Liver (tissue), 9 donors: ENCODE measurements around the gene C11orf68. TPM values are rescaled to one million over a fixed set of nuclear protein-coding genes. Genes with fewer than 3 reads are reported as not detected.

Source experiments
- DNase-seq: peaks from one replicate; pipeline ENCODE4 v3.0.0-alpha.2; 2017; ENCODE audit warnings: low spot score
- H3K27ac ChIP-seq, 2 donors: one replicate each; pipeline ENCODE4 v1.7.0; 2013; ENCODE audit warnings: inconsistent platforms in 2 of 2, low read length in 2 of 2, control low read depth in 1 of 2, low read depth in 1 of 2, mild to moderate bottlenecking in 1 of 2
- H3K27me3 ChIP-seq, 4 donors: one replicate each; pipeline versions ENCODE4 v1.6.1 to v1.7.0; 2013; ENCODE audit warnings: low read length in 3 of 4, inconsistent platforms in 1 of 4, mild to moderate bottlenecking in 1 of 4, moderate library complexity in 1 of 4; ENCODE audit not compliant: control insufficient read depth in 4 of 4, insufficient read depth in 4 of 4
- H3K36me3 ChIP-seq, 4 donors: one replicate each; pipeline versions ENCODE4 v1.6.1 to v1.7.0; 2013; ENCODE audit warnings: low read length in 3 of 4, mild to moderate bottlenecking in 3 of 4, low read depth in 1 of 4, moderate library complexity in 1 of 4; ENCODE audit not compliant: control insufficient read depth in 4 of 4, insufficient read depth in 3 of 4
- H3K4me1 ChIP-seq, 4 donors: one replicate each; pipeline versions ENCODE4 v1.6.1 to v1.7.0; 2013; ENCODE audit warnings: low read length in 3 of 4, mild to moderate bottlenecking in 3 of 4, moderate library complexity in 1 of 4; ENCODE audit not compliant: control insufficient read depth in 4 of 4, insufficient read depth in 4 of 4
- H3K4me3 ChIP-seq, 3 donors: one replicate each; pipeline versions ENCODE4 v1.6.1 to v1.7.0; 2013; ENCODE audit warnings: low read length in 3 of 3, control low read depth in 1 of 3, low read depth in 1 of 3, mild to moderate bottlenecking in 1 of 3
- H3K9ac ChIP-seq, 2 donors: one replicate each; pipeline ENCODE4 v1.7.0; 2013; ENCODE audit warnings: low read length in 2 of 2, mild to moderate bottlenecking in 2 of 2, moderate library complexity in 2 of 2, control low read depth in 1 of 2, low read depth in 1 of 2
- H3K9me3 ChIP-seq, 4 donors: one replicate each; pipeline versions ENCODE4 v1.6.1 to v1.7.0; 2013; ENCODE audit warnings: low read length in 3 of 4; ENCODE audit not compliant: control insufficient read depth in 4 of 4
- ATF3 ChIP-seq: IDR thresholded peaks from 2 replicates; pipeline ENCODE4 v1.6.1; 2016; ENCODE audit warnings: antibody characterized with exemption
- CTCF ChIP-seq: fragments of 150-350 bp; IDR thresholded peaks from 2 replicates; pipeline ENCODE4 v1.5.1; 2017; ENCODE audit warnings: improper control_type of control experiment, low read depth, low read length; ENCODE audit not compliant: missing input control
- EGR1 ChIP-seq, 2 donors: IDR thresholded peaks; 2 replicates each; pipeline ENCODE4 v1.6.1; 2016 to 2018; ENCODE audit warnings: antibody characterized with exemption in 2 of 2, low read depth in 2 of 2
- FOXA2 ChIP-seq: IDR thresholded peaks from 2 replicates; pipeline ENCODE4 v1.6.1; 2016; ENCODE audit warnings: antibody characterized with exemption
- GABPA ChIP-seq, 2 donors: IDR thresholded peaks in 1 of 2; conservative IDR thresholded peaks in 1 of 2; 2 replicates each; pipeline ENCODE4 v1.6.1; 2016; ENCODE audit warnings: antibody characterized with exemption in 2 of 2, mild to moderate bottlenecking in 1 of 2, moderate library complexity in 1 of 2
- HNF4A ChIP-seq, 2 donors: conservative IDR thresholded peaks; 2 replicates each; pipeline ENCODE4 v1.6.1; 2016; ENCODE audit warnings: antibody characterized with exemption in 2 of 2, mild to moderate bottlenecking in 2 of 2
- JUND ChIP-seq, 2 donors: IDR thresholded peaks; 2 replicates each; pipeline ENCODE4 v1.6.1; 2016; ENCODE audit warnings: antibody characterized with exemption in 2 of 2
- MAX ChIP-seq: IDR thresholded peaks from 2 replicates; pipeline ENCODE4 v1.6.1; 2016; ENCODE audit warnings: antibody characterized with exemption
- NR2F2 ChIP-seq: IDR thresholded peaks from 2 replicates; pipeline ENCODE4 v1.6.1; 2016; ENCODE audit warnings: antibody characterized with exemption
- RAD21 ChIP-seq, 2 donors: IDR thresholded peaks; 2 replicates each; pipeline ENCODE4 v1.6.1; 2016; ENCODE audit warnings: antibody characterized with exemption in 2 of 2, mild to moderate bottlenecking in 2 of 2
- RXRA ChIP-seq, 2 donors: IDR thresholded peaks; 2 replicates each; pipeline ENCODE4 v1.6.1; 2017 to 2018; ENCODE audit warnings: antibody characterized with exemption in 2 of 2, mild to moderate bottlenecking in 1 of 2
- SP1 ChIP-seq: IDR thresholded peaks from 2 replicates; pipeline ENCODE4 v1.6.1; 2018; ENCODE audit warnings: antibody characterized with exemption, mild to moderate bottlenecking
- TAF1 ChIP-seq: conservative IDR thresholded peaks from 2 replicates; pipeline ENCODE4 v1.6.1; 2016; ENCODE audit warnings: antibody characterized with exemption, mild to moderate bottlenecking
- YY1 ChIP-seq: IDR thresholded peaks from 2 replicates; pipeline ENCODE4 v1.6.1; 2016; ENCODE audit warnings: antibody characterized with exemption, mild to moderate bottlenecking
- WGBS: extraction: QIAGEN DNeasy Blood & Tissue Kit; methylation state at CpG from one replicate; pipeline ENCODE4 v1.1.7; 2013; 5-methylcytosine and 5-hydroxymethylcytosine counted together
- polyA plus RNA-seq, 2 donors: library from polyadenylated mRNA; stranded (reverse) in 1 of 2; unstranded in 1 of 2; fragments of 200-250 nt in 1 of 2; fragments of >200 nt in 1 of 2; fragmentation: Nextera tagmentation in 1 of 2; extraction: Ambion mirVana in 1 of 2; gene quantifications; one replicate each; pipeline versions ENCODE4 v1.2.1 to v1.2.3, GENCODE V29; 2013 to 2015
- total RNA-seq, 2 donors: library from RNA; depleted of rRNA; stranded (reverse); fragments of >200 nt; gene quantifications; one replicate each; pipeline ENCODE4 v1.2.3, GENCODE V29; 2014
- TF ChIP-seq, protein P1 (sequence below): IDR thresholded peaks from 2 replicates; pipeline ENCODE4 v1.6.1; 2016; ENCODE audit warnings: antibody characterized with exemption, mild to moderate bottlenecking
- TF ChIP-seq, protein P2 (sequence below): IDR thresholded peaks from 2 replicates; pipeline ENCODE4 v1.6.1; 2016; ENCODE audit warnings: antibody characterized with exemption
- donor health status: healthy.
- donor health status: healthy.
- donor health status: healthy.
- donor health status: healthy.
- donor health status: healthy.

C11orf68 gene
- total and polyA plus RNA-seq, 4 donors: 4.4 to 15.4 (median 11.2) TPM

- DNase-seq: no peak
- Histone ChIP-seq H3K9me3 (no peaks in the 10 kb centered on the region), H3K27ac (no peak overlapping the region), H3K4me3 (no peak overlapping the region), H3K4me1 (peaks cover 0 to 16% (median 10%) of the 10 kb centered on the region in 4 donors), H3K9ac (no peak overlapping the region), H3K36me3 (peaks cover 0 to 1% (median 0%) of the 10 kb centered on the region in 4 donors), H3K27me3 (no peaks in the 10 kb centered on the region)
- WGBS: 78% methylated on average over 8 of the region's 8 CpGs
- no peak for TF ChIP-seq NR2F2
- TF ChIP-seq, protein P1, sequence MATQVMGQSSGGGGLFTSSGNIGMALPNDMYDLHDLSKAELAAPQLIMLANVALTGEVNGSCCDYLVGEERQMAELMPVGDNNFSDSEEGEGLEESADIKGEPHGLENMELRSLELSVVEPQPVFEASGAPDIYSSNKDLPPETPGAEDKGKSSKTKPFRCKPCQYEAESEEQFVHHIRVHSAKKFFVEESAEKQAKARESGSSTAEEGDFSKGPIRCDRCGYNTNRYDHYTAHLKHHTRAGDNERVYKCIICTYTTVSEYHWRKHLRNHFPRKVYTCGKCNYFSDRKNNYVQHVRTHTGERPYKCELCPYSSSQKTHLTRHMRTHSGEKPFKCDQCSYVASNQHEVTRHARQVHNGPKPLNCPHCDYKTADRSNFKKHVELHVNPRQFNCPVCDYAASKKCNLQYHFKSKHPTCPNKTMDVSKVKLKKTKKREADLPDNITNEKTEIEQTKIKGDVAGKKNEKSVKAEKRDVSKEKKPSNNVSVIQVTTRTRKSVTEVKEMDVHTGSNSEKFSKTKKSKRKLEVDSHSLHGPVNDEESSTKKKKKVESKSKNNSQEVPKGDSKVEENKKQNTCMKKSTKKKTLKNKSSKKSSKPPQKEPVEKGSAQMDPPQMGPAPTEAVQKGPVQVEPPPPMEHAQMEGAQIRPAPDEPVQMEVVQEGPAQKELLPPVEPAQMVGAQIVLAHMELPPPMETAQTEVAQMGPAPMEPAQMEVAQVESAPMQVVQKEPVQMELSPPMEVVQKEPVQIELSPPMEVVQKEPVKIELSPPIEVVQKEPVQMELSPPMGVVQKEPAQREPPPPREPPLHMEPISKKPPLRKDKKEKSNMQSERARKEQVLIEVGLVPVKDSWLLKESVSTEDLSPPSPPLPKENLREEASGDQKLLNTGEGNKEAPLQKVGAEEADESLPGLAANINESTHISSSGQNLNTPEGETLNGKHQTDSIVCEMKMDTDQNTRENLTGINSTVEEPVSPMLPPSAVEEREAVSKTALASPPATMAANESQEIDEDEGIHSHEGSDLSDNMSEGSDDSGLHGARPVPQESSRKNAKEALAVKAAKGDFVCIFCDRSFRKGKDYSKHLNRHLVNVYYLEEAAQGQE: no peak
- TF ChIP-seq TAF1: no peak
- no peak for TF ChIP-seq ATF3
- TF ChIP-seq MAX: no peak
- TF ChIP-seq CTCF: no peak
- TF ChIP-seq HNF4A (conservative IDR thresholded peaks at IDR 0.05): no peak
- TF ChIP-seq JUND (IDR thresholded peaks at IDR 0.05): no peak
- TF ChIP-seq RAD21 (IDR thresholded peaks at IDR 0.05): no peak
- no peak for TF ChIP-seq FOXA2
Measured at GRCh38 chr11:65903715-65904114, 15.1 kb downstream of the C11orf68 start.

DNA sequence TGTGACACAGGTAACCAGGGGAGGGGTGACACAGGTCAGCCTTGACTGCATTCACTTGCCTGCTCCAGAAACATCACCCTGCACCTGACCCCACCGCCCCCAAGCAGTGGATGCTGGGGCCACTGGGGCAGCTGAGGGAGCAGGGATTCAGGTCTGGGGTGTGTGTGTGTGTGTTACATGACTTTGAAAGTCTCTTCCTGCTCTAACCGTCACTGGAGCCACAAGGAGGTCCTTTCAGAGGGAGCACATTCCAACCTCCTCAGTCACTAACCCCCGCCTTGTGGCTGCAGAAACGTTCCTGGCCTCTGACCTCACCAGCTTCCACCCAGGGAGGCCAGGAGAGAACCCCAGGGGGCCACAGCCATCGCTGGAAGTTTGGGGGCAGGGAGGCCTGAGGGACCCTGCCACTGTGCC lies 15.8 kb downstream of the C11orf68 start:
- no peak for DNase-seq
- H3K4me3 ChIP-seq: no peak overlapping the region
- no peak overlapping the region for H3K27ac ChIP-seq
- H3K27me3 ChIP-seq: no peaks in the 10 kb centered on the region
- H3K36me3 ChIP-seq: peaks cover 0 to 1% (median 0%) of the 10 kb centered on the region in 4 donors
- H3K4me1 ChIP-seq: peaks cover 0 to 16% (median 10%) of the 10 kb centered on the region in 4 donors
- WGBS: 30% methylated on average over 5 of the region's 5 CpGs
- H3K9ac ChIP-seq: no peak overlapping the region
- no peaks in the 10 kb centered on the region for H3K9me3 ChIP-seq
- TF ChIP-seq CTCF (no peak), YY1 (no peak), MAX (no peak), HNF4A (conservative IDR thresholded peaks at IDR 0.05) (no peak), RAD21 (IDR thresholded peaks at IDR 0.05) (no peak), TAF1 (no peak), SP1 (no peak), JUND (IDR thresholded peaks at IDR 0.05) (no peak), EGR1 (IDR thresholded peaks at IDR 0.05; ENCODE audit: low read depth in 2 of 2) (no peak), ATF3 (no peak), NR2F2 (no peak), RXRA (IDR thresholded peaks at IDR 0.05) (no peak), GABPA (IDR thresholded peaks at IDR 0.05 in 1 of 2, conservative IDR thresholded peaks at IDR 0.05 in 1 of 2) (no peak)
- TF ChIP-seq, protein P1: no peak
- TF ChIP-seq, protein P2, sequence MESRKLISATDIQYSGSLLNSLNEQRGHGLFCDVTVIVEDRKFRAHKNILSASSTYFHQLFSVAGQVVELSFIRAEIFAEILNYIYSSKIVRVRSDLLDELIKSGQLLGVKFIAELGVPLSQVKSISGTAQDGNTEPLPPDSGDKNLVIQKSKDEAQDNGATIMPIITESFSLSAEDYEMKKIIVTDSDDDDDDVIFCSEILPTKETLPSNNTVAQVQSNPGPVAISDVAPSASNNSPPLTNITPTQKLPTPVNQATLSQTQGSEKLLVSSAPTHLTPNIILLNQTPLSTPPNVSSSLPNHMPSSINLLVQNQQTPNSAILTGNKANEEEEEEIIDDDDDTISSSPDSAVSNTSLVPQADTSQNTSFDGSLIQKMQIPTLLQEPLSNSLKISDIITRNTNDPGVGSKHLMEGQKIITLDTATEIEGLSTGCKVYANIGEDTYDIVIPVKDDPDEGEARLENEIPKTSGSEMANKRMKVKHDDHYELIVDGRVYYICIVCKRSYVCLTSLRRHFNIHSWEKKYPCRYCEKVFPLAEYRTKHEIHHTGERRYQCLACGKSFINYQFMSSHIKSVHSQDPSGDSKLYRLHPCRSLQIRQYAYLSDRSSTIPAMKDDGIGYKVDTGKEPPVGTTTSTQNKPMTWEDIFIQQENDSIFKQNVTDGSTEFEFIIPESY: no peak
